GM19468 (cell line): Measurements from ENCODE around the gene OSBP2.
A peak's percentile ranks its signal among the peaks of the same experiment; 100 is the strongest.

Experiments
- ATAC-seq: cut with Tn5 transposase; IDR thresholded peaks from one replicate; pipeline ENCODE4 v1.9.1; 2021; ENCODE audit warnings: mild to moderate bottlenecking, moderate library complexity, moderate number of reproducible peaks; ENCODE audit not compliant: unreplicated experiment; ENCODE audit errors: extremely low read depth

OSBP2 gene

GRCh38 chr22:30801695-30802094 is 107.0 kb downstream of the OSBP2 start:
- no peak for ATAC-seq

DNA sequence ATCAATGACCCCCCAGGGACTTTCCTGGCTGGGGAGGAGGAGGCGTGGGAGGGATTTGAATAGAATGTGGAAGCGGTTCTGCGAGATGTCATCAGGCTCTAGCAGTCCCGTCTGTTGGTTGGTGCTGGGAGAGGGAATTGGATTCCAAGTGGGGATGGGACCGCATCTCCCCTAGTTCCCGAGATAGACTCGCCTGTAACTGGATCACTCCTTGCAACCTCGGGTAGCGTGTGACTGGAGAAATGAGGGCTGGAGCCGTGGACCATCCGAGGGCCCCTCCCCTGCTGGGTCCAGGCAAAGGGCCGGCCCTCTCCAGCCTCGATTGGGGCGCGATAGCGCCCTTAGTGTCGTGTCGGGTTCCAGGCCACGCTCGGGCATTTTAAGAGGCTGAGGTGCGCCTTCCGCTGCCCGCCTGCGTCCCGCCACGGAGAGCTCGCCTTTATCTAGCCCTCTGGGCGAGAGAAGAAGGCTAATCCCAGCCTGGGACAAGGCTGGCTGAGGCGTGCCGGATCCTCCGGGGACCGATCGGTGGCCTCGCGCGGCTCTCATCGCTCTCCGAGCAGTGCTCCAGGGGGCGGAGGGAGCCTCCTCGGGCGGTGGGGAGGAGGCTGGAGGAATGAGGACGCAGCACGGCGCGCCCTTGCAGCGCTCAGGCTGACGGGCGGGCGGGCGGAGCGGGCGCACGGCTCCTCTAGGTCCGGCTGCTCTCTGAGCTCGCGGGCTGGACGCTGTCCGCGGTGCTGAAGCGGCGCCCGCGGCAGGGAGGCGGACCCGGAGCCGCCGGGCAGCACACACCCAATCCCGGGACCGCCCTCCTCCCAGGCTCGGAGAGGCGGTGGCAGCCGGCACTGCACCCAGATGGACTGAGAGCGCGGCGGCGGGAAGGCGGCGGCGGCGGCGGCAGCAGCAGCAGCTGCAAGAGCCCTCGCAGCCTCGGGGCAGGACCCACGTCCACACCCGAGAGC is 107.8 kb downstream of the OSBP2 start:
- peak; percentile 19 for ATAC-seq

GRCh38 chr22:30803679-30804078 is 109.0 kb downstream of the OSBP2 start:
- no peak for ATAC-seq

GRCh38 chr22:30804626-30805025 is 110.0 kb downstream of the OSBP2 start:
- no peak for ATAC-seq

DNA sequence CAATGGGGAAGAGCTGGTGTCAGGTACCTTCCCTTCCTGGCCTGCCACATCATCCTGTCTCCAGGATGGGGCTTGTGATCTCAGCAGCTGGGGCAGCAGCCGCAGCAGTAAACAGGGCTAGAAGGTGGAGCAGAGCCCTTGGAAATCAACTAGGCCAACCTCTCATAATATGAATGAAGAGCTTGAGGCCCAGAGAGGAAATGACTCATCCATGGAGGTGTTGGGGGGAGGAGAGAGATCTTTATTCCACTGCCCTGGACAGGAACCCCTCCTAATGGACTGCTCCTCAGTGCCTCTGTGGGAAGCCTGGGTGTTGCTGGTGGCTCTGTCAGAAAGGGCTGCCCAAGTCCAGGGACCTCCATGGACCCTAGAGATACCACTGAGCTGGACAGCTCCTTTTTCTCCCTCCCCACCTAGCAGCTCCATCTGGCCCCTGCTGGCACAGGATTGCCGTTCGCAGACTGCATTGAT is 111.8 kb downstream of the OSBP2 start:
- ATAC-seq, result no peak

GRCh38 chr22:30809086-30809485 is 114.4 kb downstream of the OSBP2 start:
- ATAC-seq, result no peak

DNA sequence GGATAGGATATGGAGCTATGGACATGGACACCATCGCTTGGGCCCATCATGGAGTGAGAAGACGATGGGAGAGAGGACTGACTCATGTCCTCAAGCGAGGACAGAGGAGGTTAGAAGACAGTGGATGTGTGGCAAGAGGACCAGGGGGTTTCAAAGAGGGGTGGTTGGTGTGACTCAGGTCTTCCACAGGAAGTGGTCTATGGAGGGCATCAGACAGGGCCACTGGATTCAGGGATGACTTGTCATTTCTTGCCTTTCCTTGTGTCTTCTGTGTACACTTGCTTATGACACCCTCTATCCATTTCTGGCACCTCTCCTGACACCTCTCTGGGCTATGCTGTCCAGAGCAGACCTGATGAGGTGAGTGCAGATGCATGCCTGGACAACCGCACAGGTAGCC is 115.4 kb downstream of the OSBP2 start:
- no peak for ATAC-seq

GRCh38 chr22:30813936-30814335 is 119.3 kb downstream of the OSBP2 start:
- no peak for ATAC-seq

DNA sequence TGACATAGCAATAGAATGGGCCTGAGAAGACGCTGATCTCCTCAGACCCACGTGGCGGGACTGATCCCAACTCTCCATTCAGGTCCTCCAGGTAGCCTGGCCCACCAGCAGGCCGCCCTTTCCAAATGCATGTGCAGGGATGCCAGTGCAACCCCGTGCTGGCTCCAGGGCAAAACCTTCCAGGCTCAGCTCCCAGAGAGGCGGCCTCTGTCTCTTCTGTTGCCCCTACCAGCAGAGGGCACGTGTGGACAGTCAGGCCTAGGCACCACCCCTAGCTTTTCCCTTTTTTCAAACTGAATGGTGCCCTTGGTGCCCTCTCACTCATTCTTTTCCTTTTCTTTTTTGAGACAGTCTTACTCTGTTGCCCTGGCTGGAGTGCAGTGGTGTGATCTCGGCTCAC is 121.7 kb downstream of the OSBP2 start:
- ATAC-seq, result no peak

- ATAC-seq, result no peak
Observed at GRCh38 chr22:30821381-30821780, 126.7 kb downstream of the OSBP2 start.

DNA sequence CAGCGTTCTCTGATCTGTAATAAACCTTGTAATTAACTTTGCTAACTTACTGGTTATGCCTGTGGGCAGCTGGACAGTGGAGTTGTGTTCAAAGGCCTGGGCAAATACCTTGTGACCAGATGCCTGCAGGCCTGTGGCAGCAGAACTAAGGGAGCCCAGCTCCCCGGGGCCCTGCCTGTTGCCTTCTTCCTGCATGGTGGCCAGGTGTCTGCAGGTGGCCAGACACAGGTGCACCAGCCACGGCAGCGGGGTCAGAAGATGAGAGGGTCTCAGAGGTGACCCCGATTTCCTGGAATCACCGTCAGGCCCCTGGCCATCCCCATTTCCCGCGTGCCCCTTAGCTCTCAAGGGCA is 127.2 kb downstream of the OSBP2 start:
- ATAC-seq, result no peak

GRCh38 chr22:30822216-30823014 is 127.7 kb downstream of the OSBP2 start:
- no peak for ATAC-seq

DNA sequence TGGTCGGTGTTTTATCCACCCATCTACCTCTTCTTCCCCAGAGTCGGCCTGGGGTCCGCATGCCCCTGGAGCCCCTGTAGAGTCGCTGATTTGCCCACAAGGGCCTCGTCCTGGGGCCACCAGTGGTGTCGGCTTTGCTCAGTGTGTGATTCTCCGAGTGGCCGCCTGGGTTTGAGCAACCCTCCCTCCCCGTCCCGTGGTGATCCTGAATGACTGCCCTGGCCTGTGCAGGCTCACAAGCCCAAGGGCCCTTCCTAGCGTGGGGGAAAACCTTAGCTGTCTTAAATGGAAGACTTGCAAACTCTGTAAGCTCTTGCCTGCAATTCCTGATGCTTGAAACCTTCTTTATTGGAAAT is 128.3 kb downstream of the OSBP2 start:
- ATAC-seq, result no peak

DNA sequence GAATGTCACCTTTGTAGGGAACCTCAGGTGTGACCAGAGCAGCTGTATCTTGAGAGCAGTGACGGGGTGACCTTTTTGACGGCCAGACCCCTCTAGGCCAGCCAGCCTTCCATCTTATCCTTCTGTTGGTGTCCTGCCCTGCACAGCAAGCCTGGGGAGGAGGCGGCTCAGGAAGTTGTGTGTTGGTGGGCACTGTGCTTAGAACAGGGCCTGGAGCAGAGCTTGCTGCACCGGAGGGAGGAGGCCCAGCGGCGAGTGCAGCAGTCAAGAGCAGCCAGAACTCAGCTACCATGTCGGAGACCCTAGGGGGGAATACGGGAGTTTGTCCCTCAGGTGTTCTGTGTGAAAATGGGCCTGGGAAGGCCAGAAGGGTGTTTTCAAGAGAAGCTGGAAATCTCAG is 129.4 kb downstream of the OSBP2 start:
- no peak for ATAC-seq

- ATAC-seq, result no peak
Observed at GRCh38 chr22:30824711-30825110, 130.0 kb downstream of the OSBP2 start.

- ATAC-seq, result no peak
Observed at GRCh38 chr22:30825711-30826505, 131.2 kb downstream of the OSBP2 start.

- ATAC-seq, result no peak
Observed at GRCh38 chr22:30826670-30827355, 132.1 kb downstream of the OSBP2 start.

DNA sequence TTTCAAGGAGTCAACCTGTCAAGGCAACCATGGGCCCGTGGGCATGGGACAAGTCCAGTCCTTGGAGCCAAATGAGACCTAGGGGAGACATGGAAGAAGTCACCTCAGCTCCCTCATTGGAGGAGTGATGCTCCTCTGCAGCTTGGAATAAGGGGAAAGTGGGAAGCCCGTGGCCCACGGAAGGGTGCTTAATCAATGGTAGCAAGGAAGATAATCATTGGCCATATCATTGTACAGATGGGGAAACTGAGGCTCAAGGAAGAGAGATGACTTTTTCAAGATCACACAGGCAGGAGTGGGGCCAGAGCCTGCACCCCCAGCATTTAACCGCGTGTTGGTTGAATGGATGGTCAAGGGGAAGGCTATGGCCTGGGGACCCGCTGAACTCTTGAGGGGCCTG is 133.0 kb downstream of the OSBP2 start:
- ATAC-seq, result no peak

DNA sequence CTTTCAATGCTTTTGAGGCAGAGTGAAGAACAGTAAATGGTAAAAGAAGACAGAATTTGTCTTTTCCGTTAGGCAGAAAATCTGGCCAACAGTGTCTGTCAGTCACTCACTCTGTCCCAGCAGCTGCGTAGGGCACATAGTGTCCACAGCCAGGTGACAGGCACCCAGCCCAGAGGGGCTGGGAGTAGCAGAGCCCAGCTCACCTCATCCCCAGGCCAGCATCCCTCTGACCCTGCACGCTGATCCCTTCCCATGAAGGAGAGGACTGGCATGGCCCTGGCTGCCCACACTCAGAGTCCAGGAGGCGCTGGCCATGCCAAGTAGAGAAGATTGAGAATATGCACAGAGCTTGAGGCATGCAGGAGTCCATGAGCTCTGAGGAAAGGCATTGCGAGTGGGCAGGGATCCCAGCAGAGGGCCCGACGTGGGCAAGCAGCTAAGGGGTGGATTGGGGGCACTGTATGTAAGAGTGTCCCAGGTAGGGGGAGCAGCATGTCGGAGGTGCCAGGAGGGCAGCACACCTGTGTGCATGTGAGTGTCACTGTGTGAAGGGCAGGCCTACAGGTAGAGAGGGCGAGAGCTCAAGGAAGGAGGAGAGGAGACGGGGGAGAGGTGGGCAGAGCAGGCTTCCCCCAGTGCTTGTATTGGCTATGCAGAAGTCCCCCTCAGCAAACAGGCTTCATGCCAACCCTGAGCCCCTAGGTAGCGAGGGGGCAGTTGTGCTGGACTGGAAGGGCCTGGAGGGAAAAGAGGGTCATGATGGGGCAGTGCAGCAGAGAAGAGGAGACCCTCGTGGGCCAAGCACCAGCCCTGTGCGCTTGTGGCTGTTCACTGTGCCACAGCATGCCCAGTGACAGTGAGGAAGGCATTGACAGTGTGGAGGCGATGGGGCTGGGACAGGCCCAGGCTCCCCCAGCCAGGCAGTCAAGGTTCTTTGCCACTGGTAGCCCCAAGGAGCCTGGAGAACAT is 133.8 kb downstream of the OSBP2 start:
- ATAC-seq, result no peak
